Measurements from ENCODE around the gene SH3BP5.
A peak's percentile ranks its signal among the peaks of the same experiment; 100 is the strongest.

SH3BP5 gene

GRCh38 chr3:15221574-15222217 lies 110.7 kb downstream of the SH3BP5 start:
- in situ Hi-C loops (cut with HindIII; ENCODE audit: low pct_unique_long_range_greater_than_20kb, low sequenced_read_pairs), result no loop called here
- DNase-seq (ENCODE audit: low read depth in 1 of 2, low spot score in 1 of 2), result no peak
- TF ChIP-seq JUND (IDR thresholded peaks at IDR 0.05; ENCODE audit: low read depth), result no peak

GRCh38 chr3:15220661-15221060 lies 111.7 kb downstream of the SH3BP5 start:
- TF ChIP-seq JUND (IDR thresholded peaks at IDR 0.05; ENCODE audit: low read depth), result no peak
- in situ Hi-C loops (cut with HindIII; ENCODE audit: low pct_unique_long_range_greater_than_20kb, low sequenced_read_pairs), result no loop called here
- no peak for DNase-seq (ENCODE audit: low read depth in 1 of 2, low spot score in 1 of 2)

- in situ Hi-C loops (cut with HindIII; ENCODE audit: low pct_unique_long_range_greater_than_20kb, low sequenced_read_pairs), result no loop called here
- DNase-seq (ENCODE audit: low read depth in 1 of 2, low spot score in 1 of 2), result no peak
- TF ChIP-seq JUND (IDR thresholded peaks at IDR 0.05; ENCODE audit: low read depth), result no peak
Measured at GRCh38 chr3:15220056-15220455, 112.3 kb downstream of the SH3BP5 start.

GRCh38 chr3:15218689-15219088 lies 113.7 kb downstream of the SH3BP5 start:
- TF ChIP-seq JUND (IDR thresholded peaks at IDR 0.05; ENCODE audit: low read depth), result no peak
- in situ Hi-C loops (cut with HindIII; ENCODE audit: low pct_unique_long_range_greater_than_20kb, low sequenced_read_pairs), result no loop called here
- DNase-seq (ENCODE audit: low read depth in 1 of 2, low spot score in 1 of 2), result no peak

- in situ Hi-C loops (cut with HindIII; ENCODE audit: low pct_unique_long_range_greater_than_20kb, low sequenced_read_pairs), result no loop called here
- no peak for DNase-seq (ENCODE audit: low read depth in 1 of 2, low spot score in 1 of 2)
- no peak for TF ChIP-seq JUND (IDR thresholded peaks at IDR 0.05; ENCODE audit: low read depth)
Measured at GRCh38 chr3:15217841-15218267, 114.5 kb downstream of the SH3BP5 start.

- in situ Hi-C loops (cut with HindIII; ENCODE audit: low pct_unique_long_range_greater_than_20kb, low sequenced_read_pairs), result no loop called here
- no peak for DNase-seq (ENCODE audit: low read depth in 1 of 2, low spot score in 1 of 2)
- TF ChIP-seq JUND (IDR thresholded peaks at IDR 0.05; ENCODE audit: low read depth), result no peak
Measured at GRCh38 chr3:15217011-15217671, 115.2 kb downstream of the SH3BP5 start.

- no peak for DNase-seq (ENCODE audit: low read depth in 1 of 2, low spot score in 1 of 2)
- in situ Hi-C loops (cut with HindIII; ENCODE audit: low pct_unique_long_range_greater_than_20kb, low sequenced_read_pairs), result no loop called here
- no peak for TF ChIP-seq JUND (IDR thresholded peaks at IDR 0.05; ENCODE audit: low read depth)
Measured at GRCh38 chr3:15216501-15216900, 115.9 kb downstream of the SH3BP5 start.

GRCh38 chr3:15215996-15216395 lies 116.4 kb downstream of the SH3BP5 start:
- in situ Hi-C loops (cut with HindIII; ENCODE audit: low pct_unique_long_range_greater_than_20kb, low sequenced_read_pairs), result no loop called here
- DNase-seq (ENCODE audit: low read depth in 1 of 2, low spot score in 1 of 2), result no peak
- no peak for TF ChIP-seq JUND (IDR thresholded peaks at IDR 0.05; ENCODE audit: low read depth)

GRCh38 chr3:15214758-15215157 lies 117.6 kb downstream of the SH3BP5 start:
- DNase-seq (ENCODE audit: low read depth in 1 of 2, low spot score in 1 of 2), result no peak
- TF ChIP-seq JUND (IDR thresholded peaks at IDR 0.05; ENCODE audit: low read depth), result no peak
- in situ Hi-C loops (cut with HindIII; ENCODE audit: low pct_unique_long_range_greater_than_20kb, low sequenced_read_pairs), result no loop called here

- in situ Hi-C loops (cut with HindIII; ENCODE audit: low pct_unique_long_range_greater_than_20kb, low sequenced_read_pairs), result no loop called here
- no peak for TF ChIP-seq JUND (IDR thresholded peaks at IDR 0.05; ENCODE audit: low read depth)
- DNase-seq (ENCODE audit: low read depth in 1 of 2, low spot score in 1 of 2), result no peak
Measured at GRCh38 chr3:15211937-15212336, 120.4 kb downstream of the SH3BP5 start.

GRCh38 chr3:15207836-15208504 lies 124.4 kb downstream of the SH3BP5 start:
- no peak for DNase-seq (ENCODE audit: low read depth in 1 of 2, low spot score in 1 of 2)
- no peak for TF ChIP-seq JUND (IDR thresholded peaks at IDR 0.05; ENCODE audit: low read depth)
- in situ Hi-C loops (cut with HindIII; ENCODE audit: low pct_unique_long_range_greater_than_20kb, low sequenced_read_pairs), result no loop called here

GRCh38 chr3:15206662-15207576 lies 125.5 kb downstream of the SH3BP5 start:
- peak; percentile 40 to 60 for DNase-seq (ENCODE audit: low read depth in 1 of 2, low spot score in 1 of 2)
- in situ Hi-C loops (cut with HindIII; ENCODE audit: low pct_unique_long_range_greater_than_20kb, low sequenced_read_pairs), result no loop called here

More at GRCh38 chr3:15206662-15207576, 125.5 kb downstream of the SH3BP5 start:
- TF ChIP-seq JUND (IDR thresholded peaks at IDR 0.05; ENCODE audit: low read depth), result no peak

All from T47D (cell line).